GM19351 (cell line): ENCODE data around the gene RAPGEF5.

Experiments
- ATAC-seq: cut with Tn5 transposase; IDR thresholded peaks from one replicate; pipeline ENCODE4 v1.9.1; 2021; ENCODE audit warnings: mild to moderate bottlenecking, moderate library complexity; ENCODE audit not compliant: unreplicated experiment

The RAPGEF5 gene

DNA sequence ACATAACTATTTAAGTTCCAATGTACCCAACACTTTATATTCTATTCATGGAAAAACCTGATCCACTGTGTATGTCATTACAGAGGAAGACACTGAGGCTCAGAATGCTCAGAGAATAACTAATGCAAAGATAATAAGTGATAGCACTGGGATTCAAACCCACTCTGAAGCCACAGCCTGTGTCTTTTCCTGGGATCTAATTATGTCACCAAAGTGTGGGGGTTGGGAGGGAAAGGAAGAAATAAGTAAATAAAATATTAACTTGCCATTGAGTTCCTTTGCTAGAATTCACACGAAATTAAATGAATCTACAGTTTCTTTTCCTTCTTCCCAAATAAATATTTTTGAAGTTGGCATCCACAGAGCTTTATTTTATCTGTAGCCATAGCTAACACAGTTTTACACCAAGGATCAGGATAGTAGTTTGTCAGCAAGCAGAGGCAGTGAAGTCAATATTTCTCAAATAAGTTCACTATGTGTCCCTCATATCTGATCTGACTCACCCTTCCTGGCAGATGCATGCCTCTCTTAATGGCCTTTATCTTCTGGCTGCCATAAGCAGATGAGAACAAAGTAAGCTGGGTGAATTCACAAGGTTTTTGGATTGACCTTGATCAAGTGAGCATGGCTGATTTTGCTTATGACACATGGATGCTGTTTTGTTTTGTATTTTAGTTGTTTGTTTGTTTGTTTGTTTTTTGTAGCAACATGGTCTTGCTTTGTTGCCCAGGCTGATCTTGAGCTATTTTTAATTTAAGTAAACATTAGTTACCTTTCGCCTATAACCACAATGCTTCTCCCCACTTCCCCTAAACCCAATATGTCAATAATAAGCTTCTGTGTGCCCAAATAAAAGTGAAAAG is 6.3 kb downstream of the RAPGEF5 start:
- ATAC-seq = peak; percentile 48

DNA sequence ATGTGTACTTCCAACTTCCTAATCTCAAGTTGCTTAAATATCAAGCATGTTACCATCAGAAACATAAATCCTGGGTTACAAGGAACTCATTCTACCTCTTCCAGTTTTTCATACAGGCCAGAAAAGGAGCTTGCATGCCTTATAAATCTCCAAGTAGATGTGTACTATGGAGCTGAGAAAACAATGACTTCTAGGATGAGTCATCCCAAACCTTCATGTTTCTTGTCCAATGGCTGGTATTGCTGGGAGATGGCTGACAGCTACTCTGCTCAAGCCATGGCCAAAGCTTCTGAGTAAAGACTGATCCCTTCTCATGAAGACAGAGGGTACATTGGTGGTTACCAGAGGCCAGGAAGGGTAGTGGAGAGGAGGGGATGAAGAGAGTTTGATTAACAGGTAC is 8.6 kb downstream of the RAPGEF5 start:
- ATAC-seq = no peak

DNA sequence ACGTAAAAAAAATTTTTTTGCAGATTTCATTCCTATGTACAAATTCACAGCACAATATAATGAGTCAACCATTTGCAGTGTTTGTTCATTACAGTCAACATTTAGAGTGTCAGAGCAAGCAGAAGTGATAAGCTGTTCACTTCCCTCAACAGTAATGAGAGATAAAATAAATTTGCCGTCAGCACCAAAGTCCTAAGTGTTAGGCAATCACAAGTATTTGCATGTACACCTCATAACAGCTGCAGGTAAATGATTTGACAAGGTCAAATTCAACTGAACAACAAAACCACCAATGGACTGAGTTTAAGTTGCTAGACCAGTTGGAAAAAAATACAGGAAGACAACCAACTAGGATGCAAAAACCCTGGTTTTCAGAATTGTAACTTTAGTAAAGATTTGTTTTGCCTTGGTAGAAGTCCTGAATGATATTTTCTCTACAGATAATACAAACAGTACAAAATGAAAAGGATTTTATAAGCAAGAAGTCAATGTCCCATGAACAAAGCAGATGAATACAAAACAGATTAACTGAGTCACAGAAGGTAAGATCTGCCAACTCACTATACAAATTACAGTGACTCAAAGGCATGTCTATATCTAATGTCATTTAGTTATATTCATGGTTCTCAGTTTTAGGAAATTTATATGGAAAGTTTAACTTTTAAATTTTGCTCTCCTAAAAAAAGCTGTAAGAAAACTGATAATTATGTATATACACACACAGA is 10.4 kb downstream of the RAPGEF5 start:
- peak; percentile 39 for ATAC-seq

DNA sequence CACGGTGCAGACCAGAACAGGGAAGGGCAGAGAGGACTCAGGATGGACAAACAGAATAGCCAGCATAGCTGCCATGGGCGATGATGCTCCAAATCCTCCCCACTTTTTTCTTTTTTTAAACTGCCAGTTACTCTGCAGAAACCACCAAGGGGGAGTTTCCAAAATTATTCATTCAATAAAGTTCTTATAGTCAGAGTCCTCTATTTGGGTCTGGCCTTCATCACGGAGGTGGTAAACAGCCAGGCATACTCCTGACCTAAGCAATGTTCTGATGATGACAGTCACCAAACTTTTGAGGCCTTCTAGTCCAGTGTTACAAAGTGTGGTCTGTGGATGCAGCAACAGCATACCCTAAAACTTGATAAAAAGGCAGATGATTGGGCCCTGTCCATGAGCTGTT is 12.3 kb downstream of the RAPGEF5 start:
- no peak for ATAC-seq

DNA sequence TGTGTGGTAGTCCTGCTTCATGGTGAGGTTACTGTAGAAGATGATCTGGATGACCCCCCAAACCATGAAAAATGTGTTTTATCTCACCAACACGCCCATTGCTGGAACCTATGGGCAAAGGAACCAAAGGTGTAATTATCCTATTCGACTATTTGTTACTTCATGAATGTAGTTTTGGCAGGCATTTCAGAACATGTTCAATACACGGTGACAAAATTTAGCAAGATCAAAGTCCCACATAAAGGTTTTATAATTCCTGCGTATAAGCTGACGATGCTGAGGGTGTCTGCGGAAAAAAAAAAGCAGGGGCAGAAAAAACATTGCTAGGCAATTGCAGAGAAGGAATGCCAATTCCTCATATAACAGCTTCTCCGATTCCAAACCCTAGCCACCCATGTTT is 13.3 kb downstream of the RAPGEF5 start:
- no peak for ATAC-seq

DNA sequence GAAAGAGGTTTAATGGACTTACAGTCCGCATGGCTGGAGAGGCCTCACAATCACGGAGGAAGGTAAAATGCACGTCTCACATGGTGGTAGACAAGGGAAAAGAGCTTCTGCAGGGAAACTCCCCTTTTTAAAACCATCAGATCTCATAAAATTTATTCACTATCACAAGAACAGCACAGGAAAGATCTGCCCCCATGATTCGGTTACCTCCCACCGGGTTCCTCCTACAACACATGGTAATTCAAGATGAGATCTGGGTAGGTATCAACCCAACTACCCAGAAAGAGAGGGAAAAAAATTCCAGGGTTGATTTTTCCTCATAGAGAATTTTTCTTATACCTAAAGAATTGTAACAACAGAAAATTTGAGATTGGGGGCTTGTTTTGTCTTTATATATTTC is 13.9 kb downstream of the RAPGEF5 start:
- ATAC-seq = no peak

DNA sequence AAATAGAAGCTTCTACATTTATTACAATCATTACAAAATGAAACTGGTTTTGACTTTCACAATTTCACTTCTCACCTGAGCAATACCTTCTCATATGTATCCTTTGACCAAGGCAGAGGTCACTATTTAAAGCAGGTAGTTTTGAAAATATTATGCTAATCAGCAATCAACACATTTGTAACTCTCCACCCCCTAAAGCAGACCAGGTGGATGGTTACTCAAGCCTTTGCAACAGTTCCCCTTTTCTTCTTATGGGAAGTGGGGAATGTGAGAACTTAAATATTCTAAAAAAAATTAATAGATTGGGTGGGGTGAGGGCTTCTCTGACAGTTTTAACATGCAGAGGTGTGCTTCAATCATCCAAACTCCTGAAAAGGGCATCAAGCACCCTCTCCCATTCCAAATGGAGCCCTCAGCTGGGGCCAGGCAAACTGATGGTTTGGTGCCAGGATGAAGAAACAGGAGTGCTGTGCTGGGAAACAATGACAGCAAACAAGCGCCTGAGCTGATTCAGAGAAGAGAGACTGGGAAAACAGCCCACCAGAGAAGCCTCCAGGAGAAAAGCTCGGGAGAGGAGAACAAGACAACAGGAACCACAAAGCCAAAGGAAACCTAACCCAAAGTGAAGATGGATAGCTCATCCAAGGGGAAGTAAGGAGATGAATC is 17.1 kb downstream of the RAPGEF5 start:
- ATAC-seq = no peak

DNA sequence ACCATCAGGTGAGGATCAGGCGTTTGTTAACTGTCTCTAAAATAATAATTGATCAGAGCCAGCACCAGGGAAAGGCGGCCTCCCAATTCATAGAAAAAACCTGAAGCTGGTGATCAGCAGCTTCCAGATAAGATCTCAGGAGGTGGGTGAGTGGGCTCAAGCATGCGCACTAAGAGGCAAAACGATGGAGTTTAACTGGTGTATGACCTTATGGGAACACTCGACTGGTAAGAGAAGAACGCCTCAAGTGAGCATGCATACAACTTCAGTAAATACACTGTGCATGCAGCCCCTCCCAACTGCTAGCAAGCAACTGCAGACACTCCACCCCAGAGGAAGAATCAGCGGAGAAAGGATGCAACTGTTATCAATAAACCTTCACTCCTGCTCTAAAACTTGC is 18.1 kb downstream of the RAPGEF5 start:
- ATAC-seq = no peak

DNA sequence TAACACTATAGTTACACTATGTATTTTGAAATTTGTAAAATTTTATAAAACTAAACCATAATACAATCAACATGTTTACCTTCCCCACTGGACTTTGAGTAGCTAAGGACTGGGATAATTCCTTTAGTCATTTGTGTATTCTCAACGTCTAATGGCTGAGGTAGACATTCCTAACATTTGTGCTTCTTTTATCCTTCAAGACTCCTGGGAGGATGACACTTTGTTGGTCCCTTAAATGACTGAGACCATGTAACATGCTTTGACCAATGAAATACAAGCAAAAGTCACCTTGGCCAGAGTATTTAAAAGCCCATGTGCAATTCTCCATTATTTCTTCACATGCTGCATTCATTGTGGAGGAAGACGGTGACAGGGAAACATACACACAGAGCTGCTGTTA is 18.5 kb downstream of the RAPGEF5 start:
- no peak for ATAC-seq

DNA sequence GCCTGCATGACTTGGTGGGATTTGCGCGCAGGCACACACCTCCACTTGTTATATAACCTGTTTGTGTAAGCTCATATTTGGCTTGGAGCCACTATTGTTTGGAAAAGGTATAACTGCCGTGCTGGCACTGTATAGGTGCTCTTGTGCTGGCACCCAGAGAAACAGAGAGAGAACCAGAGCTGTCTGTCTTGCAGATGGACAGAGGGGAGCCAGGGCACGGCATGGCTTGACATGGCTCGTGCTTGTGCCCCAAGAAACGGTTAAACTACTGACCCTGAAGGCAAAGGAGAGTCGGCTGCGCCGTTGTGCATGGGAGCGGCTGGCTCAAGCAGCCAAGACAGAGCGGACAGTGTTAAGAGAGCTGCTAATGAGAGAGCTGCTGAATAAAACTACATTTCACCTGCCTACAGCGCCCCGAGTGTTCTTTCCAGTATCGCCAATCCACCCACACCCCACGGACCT is 23.2 kb downstream of the RAPGEF5 start:
- no peak for ATAC-seq

DNA sequence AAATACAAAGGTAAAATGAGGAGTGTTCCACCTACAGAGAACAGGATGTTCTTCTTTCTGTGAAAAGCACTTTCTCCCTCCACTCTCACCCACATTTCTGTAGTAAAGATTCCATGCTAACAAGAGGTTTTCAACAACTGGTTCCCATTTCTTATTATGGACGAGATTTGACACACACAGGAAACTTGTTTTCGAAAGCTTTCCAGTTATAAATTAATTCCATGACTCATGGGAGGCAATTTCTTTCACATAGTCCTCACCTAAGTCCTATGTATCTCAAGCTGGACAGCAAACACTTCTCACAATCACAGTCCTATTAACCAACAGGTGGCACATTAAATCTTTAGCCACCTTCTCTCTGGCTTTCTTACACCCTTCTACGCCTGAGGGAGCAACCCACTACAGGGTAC is 24.5 kb downstream of the RAPGEF5 start:
- no peak for ATAC-seq

DNA sequence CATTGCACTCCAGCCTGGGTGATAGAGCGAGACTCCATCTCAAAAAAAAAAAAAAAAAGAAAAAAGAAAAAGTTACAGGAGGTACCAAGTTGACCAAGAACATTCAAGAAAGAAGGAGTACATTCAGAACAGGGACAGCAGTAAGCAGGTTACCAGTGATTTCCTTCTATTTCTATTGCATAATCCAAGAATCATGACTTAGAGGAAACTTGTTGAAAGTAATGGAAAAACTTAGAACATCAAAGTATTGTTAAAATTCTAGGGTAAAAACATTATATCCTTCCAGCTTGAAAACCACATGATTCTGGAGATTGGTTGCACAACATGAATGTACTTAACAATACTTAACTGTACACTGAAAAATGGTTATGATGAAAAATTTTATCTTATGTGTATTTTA is 25.2 kb downstream of the RAPGEF5 start:
- ATAC-seq = no peak

DNA sequence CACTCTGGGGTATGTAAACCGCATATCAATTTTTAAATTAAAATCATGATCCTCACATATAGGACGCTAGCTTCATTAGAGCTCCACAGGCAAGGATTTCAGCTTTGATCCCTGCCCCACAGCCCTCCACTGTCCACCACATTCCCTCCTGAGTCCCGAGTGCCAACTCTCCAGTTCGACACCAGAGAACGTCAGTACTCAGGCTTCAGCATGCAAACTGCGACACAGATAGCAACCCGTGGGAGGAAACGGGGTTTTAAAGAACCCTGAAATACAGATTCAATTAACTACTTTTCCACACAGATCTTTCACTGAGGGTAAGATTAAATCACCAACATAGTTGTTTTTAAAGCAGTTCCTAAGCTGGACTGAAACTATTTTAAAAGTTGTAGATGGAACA is 26.1 kb downstream of the RAPGEF5 start:
- no peak for ATAC-seq

DNA sequence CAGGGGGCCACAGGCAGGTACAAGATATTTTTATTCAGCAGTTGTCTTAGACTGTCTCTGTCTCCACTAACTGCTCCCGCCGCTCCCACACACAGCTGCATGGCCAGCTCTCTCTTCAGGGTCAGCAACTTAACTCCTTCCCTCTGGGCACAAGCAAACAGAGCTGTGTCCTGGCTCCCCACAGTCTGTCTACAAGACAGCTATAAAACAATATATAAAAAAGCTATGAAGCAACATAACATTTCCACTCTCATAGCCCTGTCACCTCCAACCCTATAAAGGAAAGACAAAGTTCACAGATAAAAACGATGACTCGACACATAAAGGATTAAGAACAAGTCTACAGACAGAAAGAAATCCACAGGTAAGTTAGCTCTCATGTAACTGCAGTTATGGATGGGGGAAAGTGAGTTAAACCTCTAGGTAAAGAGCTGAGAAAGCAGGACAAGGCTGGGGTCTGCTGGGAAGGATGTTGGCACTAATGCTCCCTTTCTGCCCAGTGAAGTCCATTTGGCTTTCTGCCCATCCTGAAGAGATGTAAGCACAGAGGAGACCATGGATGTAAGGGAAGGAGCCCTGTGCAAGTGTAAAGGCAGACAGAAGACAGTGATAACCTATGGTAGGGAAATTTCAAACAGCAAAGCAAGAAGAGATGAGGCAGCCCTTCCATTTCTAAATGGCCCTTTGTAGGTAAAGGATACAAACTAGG is 27.0 kb downstream of the RAPGEF5 start:
- no peak for ATAC-seq

DNA sequence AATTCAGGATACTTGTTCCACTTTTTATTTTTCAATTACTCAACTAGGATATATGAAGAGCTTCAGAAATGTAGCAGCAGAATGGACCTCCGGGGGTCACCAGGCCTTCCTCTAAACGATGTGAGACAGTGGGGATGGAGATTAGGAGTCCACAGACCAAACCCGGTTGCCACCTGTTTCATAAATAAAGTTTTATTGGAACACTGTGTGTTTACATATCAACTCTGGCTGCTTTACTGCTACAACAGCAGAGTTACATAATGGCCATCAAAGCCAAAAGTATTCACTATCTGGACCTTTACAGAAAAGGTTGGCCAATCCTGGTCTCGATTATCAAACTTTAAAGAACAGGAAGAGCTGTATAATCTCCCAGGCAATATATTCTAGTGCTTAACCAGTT is 30.8 kb downstream of the RAPGEF5 start:
- ATAC-seq = no peak

DNA sequence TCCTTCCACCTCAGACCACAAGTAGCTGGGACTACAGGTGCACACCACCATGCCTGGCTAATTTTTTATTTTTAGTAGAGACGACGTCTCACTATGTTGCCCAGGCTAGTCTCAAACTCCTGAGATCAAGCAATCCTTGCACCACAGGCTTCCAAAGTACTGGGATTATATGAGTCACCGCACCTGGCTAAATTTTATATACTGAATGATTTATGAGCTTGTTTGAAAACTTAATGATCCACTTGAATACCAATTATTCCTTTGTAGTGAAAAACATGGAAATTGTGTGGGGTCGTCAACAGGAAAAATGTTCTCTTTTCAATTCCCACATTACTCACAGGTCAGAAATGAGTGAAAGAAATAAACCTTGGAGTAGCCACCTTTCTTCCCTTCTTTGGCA is 31.3 kb downstream of the RAPGEF5 start:
- ATAC-seq = no peak

DNA sequence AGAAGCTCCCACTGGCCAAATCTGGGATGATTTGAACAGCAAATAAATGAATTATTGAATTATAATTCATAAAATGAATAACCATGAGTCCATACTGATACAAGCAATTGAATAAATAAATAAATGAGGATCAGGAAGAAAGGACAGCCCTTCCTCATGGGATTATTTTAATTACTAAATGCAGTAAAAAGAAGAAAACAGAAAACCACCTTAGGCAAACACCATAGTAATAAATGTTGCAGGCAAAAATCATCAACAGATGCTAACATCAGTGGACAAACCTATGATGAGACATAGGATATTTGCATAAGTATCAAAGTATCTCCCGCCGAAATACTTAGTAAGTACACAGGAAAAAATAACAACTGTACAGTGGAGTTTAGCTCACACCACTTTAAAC is 33.2 kb downstream of the RAPGEF5 start:
- no peak for ATAC-seq

DNA sequence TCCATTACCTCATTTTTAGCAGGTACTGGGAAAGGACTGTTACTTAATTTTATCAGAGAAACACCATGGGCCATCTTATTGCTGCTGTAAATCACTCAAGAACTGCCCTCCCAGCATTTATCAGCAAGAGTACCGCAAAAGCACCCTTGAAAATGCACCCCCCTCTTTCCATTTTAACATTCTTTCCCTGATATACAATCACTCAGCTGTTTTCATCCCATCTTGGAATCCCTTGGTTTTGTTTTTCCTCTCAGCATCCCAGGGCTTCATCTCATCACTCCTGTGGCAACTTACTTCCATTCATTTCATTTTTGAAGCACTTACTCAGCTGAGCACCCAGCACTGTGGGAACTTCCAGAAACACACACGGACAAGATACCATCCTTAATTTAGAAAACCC is 36.5 kb downstream of the RAPGEF5 start:
- ATAC-seq = no peak

DNA sequence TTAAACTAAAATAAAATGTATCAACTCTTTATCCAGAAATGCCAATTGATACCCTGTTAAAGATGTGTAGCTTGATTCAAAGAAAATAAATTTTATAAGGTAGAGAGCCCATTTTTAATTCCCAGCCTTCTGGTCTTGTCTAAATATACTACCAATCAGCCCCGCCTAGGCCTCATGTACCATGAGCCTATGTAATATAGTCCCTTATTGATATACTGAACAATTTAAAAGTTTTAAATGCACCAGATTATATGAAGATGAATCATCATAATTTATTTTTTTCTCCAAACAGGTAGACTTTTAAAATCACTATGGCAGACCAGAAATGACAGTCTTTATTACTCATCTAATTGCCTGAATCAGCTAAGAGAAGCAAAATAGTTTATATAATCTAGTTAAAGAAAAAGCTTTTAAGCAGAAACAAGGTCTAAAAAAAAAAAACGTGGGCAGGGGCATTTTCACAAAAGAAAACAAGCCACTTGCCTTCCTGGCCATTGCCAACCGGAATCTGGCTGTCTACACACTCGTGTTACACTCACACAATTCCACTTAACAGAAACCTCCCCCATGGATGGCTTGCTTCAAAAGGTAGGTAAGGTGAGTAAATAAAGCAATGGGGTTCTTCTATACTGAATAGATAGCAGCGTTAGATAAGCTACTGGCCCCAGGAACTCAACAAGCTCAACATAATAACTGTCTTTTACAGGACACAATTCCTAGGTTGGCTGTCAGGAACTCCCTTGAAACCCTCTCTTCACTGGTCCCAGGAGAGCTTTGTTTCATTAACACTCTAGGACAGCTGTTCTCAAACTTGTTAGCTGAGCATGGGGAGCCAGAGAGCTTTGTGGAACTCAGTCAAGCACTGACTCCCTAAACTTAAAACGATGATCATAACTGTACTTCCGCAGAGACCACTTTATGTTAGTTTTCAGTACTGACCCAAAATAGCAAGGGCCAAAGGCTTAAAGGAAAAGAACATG is 37.2 kb downstream of the RAPGEF5 start:
- no peak for ATAC-seq

DNA sequence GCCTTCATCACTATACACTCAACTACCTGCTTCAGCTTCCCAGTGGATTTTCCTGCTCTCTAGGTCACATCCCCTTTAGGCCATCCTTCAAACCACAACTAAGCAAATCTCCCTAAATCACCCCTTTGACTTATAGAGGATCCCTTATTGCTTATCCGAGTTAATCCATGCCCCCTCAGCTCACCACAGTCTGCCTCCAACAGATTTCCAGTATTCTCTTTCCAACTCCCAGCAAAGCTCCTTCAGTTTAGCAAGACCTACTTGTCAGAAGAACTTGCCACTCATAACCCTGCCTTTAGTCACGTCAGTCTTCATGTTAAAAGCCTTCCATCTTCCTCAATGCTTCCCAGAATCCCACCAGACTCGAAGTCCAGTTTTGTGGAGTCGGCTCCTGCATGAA is 38.6 kb downstream of the RAPGEF5 start:
- no peak for ATAC-seq
